ENCODE measurements around the gene CRISP1.
"Not testable (repeated sequence)": the region's sequence is repeated elsewhere in the genome, so short reads cannot be mapped to it uniquely, and the experiment has no call there.

The CRISP1 gene

GRCh38 chr6:49905296-49905695 is 39.0 kb upstream of the CRISP1 start:
- H3K9me2 ChIP-seq (replicated peaks; ENCODE audit: control insufficient read depth, low read length), result no peaks in the 10 kb centered on the region
- H3K9me3 ChIP-seq (ENCODE audit: control insufficient read depth, insufficient read depth, low read length), result no peaks in the 10 kb centered on the region
- no peaks in the 10 kb centered on the region for H3F3A ChIP-seq (ENCODE audit: control insufficient read depth, insufficient read depth)
- no peak overlapping the region for H3K4me3 ChIP-seq (ENCODE audit: low read length)
- H3K27me3 ChIP-seq (ENCODE audit: control insufficient read depth, low read length), result no peaks in the 10 kb centered on the region
- no peaks in the 10 kb centered on the region for H3K79me2 ChIP-seq (ENCODE audit: control insufficient read depth, low read length)
- TF ChIP-seq, protein P1, sequence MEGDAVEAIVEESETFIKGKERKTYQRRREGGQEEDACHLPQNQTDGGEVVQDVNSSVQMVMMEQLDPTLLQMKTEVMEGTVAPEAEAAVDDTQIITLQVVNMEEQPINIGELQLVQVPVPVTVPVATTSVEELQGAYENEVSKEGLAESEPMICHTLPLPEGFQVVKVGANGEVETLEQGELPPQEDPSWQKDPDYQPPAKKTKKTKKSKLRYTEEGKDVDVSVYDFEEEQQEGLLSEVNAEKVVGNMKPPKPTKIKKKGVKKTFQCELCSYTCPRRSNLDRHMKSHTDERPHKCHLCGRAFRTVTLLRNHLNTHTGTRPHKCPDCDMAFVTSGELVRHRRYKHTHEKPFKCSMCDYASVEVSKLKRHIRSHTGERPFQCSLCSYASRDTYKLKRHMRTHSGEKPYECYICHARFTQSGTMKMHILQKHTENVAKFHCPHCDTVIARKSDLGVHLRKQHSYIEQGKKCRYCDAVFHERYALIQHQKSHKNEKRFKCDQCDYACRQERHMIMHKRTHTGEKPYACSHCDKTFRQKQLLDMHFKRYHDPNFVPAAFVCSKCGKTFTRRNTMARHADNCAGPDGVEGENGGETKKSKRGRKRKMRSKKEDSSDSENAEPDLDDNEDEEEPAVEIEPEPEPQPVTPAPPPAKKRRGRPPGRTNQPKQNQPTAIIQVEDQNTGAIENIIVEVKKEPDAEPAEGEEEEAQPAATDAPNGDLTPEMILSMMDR (IDR thresholded peaks at IDR 0.05; ENCODE audit: low read depth, low read length, poor library complexity, severe bottlenecking), result no peak
- TF ChIP-seq EZH2phosphoT487 (IDR thresholded peaks at IDR 0.05; ENCODE audit: borderline replicate concordance, low read length), result no peak
- no peak overlapping the region for H3K27ac ChIP-seq (ENCODE audit: low read depth, low read length)
- no peaks in the 10 kb centered on the region for H4K20me1 ChIP-seq (ENCODE audit: control insufficient read depth, insufficient read depth, low read depth, low read length)
- H3K4me2 ChIP-seq (ENCODE audit: low read length), result no peak overlapping the region
- H3K36me3 ChIP-seq (ENCODE audit: control insufficient read depth, low read length), result no peaks in the 10 kb centered on the region
- no peaks in the 10 kb centered on the region for H3K4me1 ChIP-seq (ENCODE audit: control insufficient read depth, low read length)

- H3K36me3 ChIP-seq (ENCODE audit: control insufficient read depth, low read length), result no peaks in the 10 kb centered on the region
- H3F3A ChIP-seq (ENCODE audit: control insufficient read depth, insufficient read depth), result no peaks in the 10 kb centered on the region
- no peaks in the 10 kb centered on the region for H3K4me1 ChIP-seq (ENCODE audit: control insufficient read depth, low read length)
- H4K20me1 ChIP-seq (ENCODE audit: control insufficient read depth, insufficient read depth, low read depth, low read length), result no peaks in the 10 kb centered on the region
- H3K27ac ChIP-seq (ENCODE audit: low read depth, low read length), result no peak overlapping the region
- no peaks in the 10 kb centered on the region for H3K79me2 ChIP-seq (ENCODE audit: control insufficient read depth, low read length)
- H3K4me2 ChIP-seq (ENCODE audit: low read length), result no peak overlapping the region
- H3K27me3 ChIP-seq (ENCODE audit: control insufficient read depth, low read length), result no peaks in the 10 kb centered on the region
- no peaks in the 10 kb centered on the region for H3K9me2 ChIP-seq (replicated peaks; ENCODE audit: control insufficient read depth, low read length)
- H3K9me3 ChIP-seq (ENCODE audit: control insufficient read depth, insufficient read depth, low read length), result no peaks in the 10 kb centered on the region
- H3K4me3 ChIP-seq (ENCODE audit: low read length), result no peak overlapping the region
- TF ChIP-seq, protein P1 (IDR thresholded peaks at IDR 0.05; ENCODE audit: low read depth, low read length, poor library complexity, severe bottlenecking), result no peak
- TF ChIP-seq EZH2phosphoT487 (IDR thresholded peaks at IDR 0.05; ENCODE audit: borderline replicate concordance, low read length), result no peak
These were observed 36.5 kb upstream of the CRISP1 start for GRCh38 chr6:49902856-49903255.

- H4K20me1 ChIP-seq (ENCODE audit: control insufficient read depth, insufficient read depth, low read depth, low read length), result no peaks in the 10 kb centered on the region
- no peaks in the 10 kb centered on the region for H3K9me2 ChIP-seq (replicated peaks; ENCODE audit: control insufficient read depth, low read length)
- TF ChIP-seq, protein P1 (IDR thresholded peaks at IDR 0.05; ENCODE audit: low read depth, low read length, poor library complexity, severe bottlenecking), result no peak
- no peak for TF ChIP-seq EZH2phosphoT487 (IDR thresholded peaks at IDR 0.05; ENCODE audit: borderline replicate concordance, low read length)
- H3K79me2 ChIP-seq (ENCODE audit: control insufficient read depth, low read length), result no peaks in the 10 kb centered on the region
- H3K4me2 ChIP-seq (ENCODE audit: low read length), result no peak overlapping the region
- no peaks in the 10 kb centered on the region for H3F3A ChIP-seq (ENCODE audit: control insufficient read depth, insufficient read depth)
- H3K4me3 ChIP-seq (ENCODE audit: low read length), result no peak overlapping the region
- H3K27me3 ChIP-seq (ENCODE audit: control insufficient read depth, low read length), result no peaks in the 10 kb centered on the region
- H3K36me3 ChIP-seq (ENCODE audit: control insufficient read depth, low read length), result no peaks in the 10 kb centered on the region
- no peaks in the 10 kb centered on the region for H3K9me3 ChIP-seq (ENCODE audit: control insufficient read depth, insufficient read depth, low read length)
- H3K27ac ChIP-seq (ENCODE audit: low read depth, low read length), result no peak overlapping the region
- no peaks in the 10 kb centered on the region for H3K4me1 ChIP-seq (ENCODE audit: control insufficient read depth, low read length)
These were observed 32.7 kb upstream of the CRISP1 start for GRCh38 chr6:49898904-49899566.

- H3K36me3 ChIP-seq (ENCODE audit: control insufficient read depth, low read length); H3K27ac ChIP-seq (ENCODE audit: low read depth, low read length); H3F3A ChIP-seq (ENCODE audit: control insufficient read depth, insufficient read depth); H3K9me3 ChIP-seq (ENCODE audit: control insufficient read depth, insufficient read depth, low read length); H3K27me3 ChIP-seq (ENCODE audit: control insufficient read depth, low read length); H3K4me2 ChIP-seq (ENCODE audit: low read length); H3K9me2 ChIP-seq (replicated peaks; ENCODE audit: control insufficient read depth, low read length); H3K79me2 ChIP-seq (ENCODE audit: control insufficient read depth, low read length); H4K20me1 ChIP-seq (ENCODE audit: control insufficient read depth, insufficient read depth, low read depth, low read length); H3K4me1 ChIP-seq (ENCODE audit: control insufficient read depth, low read length); H3K4me3 ChIP-seq (ENCODE audit: low read length): not testable (repeated sequence)
These were observed 29.2 kb upstream of the CRISP1 start for GRCh38 chr6:49895553-49895952.
